ENCODE measurements around the gene OR6J1. TPM values are rescaled to one million over a fixed set of nuclear protein-coding genes. Genes with fewer than 3 reads are reported as not detected.

OR6J1 gene
- total and polyA plus RNA-seq, 2 of the 13 experiments (the other 11 are each of a cell fraction or from before 2014, with no cell fraction given): not detected

GRCh38 chr14:22598896-22599244, 45.3 kb downstream of the OR6J1 start (continued):
- TF ChIP-seq MLXIP (CRISPR knock-in tag; IDR thresholded peaks at IDR 0.05; ENCODE audit: borderline replicate concordance) (no peak), CENPBD1 (CRISPR knock-in tag; IDR thresholded peaks at IDR 0.05; ENCODE audit: borderline replicate concordance, low read depth) (no peak), RAD51 (IDR thresholded peaks at IDR 0.05; ENCODE audit: borderline replicate concordance) (no peak), IRX3 (CRISPR knock-in tag; IDR thresholded peaks at IDR 0.05; ENCODE audit: borderline replicate concordance, low read depth) (no peak), PLRG1 (conservative IDR thresholded peaks at IDR 0.05) (no peak), ZNF549 (CRISPR knock-in tag; IDR thresholded peaks at IDR 0.05) (no peak), IRF2 (CRISPR knock-in tag; IDR thresholded peaks at IDR 0.05) (peak; percentile 23; the same call in 1 of the 2 replicates), CREBL2 (CRISPR knock-in tag; IDR thresholded peaks at IDR 0.05; ENCODE audit: borderline replicate concordance) (no peak), HOMEZ (CRISPR knock-in tag; IDR thresholded peaks at IDR 0.05; ENCODE audit: low read depth) (no peak), CHD2 (IDR thresholded peaks at IDR 0.05; ENCODE audit: low read depth, low read length) (no peak), IRF1 (CRISPR knock-in tag; IDR thresholded peaks at IDR 0.05; ENCODE audit: low read depth) (no peak), EED (CRISPR knock-in tag; IDR thresholded peaks at IDR 0.05) (no peak), ZNF207 (IDR thresholded peaks at IDR 0.05; ENCODE audit: borderline replicate concordance) (no peak), ZNF841 (CRISPR knock-in tag; IDR thresholded peaks at IDR 0.05; ENCODE audit: borderline replicate concordance) (no peak), ATF7-NPFF (CRISPR knock-in tag; IDR thresholded peaks at IDR 0.05; ENCODE audit: low read depth) (no peak), ZNF512 (CRISPR knock-in tag; IDR thresholded peaks at IDR 0.05) (no peak), BCL3 (CRISPR knock-in tag; IDR thresholded peaks at IDR 0.05) (no peak), USF2 (IDR thresholded peaks at IDR 0.05; ENCODE audit: low read depth, low read length) (no peak), USF2 (CRISPR knock-in tag; IDR thresholded peaks at IDR 0.05; ENCODE audit: borderline replicate concordance) (no peak)
